HG02759 (cell line): ENCODE measurements around the gene LMBR1.
"Not testable (repeated sequence)": the region's sequence is repeated elsewhere in the genome, so short reads cannot be mapped to it uniquely, and the experiment has no call there.

Source experiments
- ATAC-seq: cut with Tn5 transposase; IDR thresholded peaks from one replicate; pipeline ENCODE4 v1.9.1; 2021; ENCODE audit warnings: mild to moderate bottlenecking, moderate library complexity; ENCODE audit not compliant: unreplicated experiment

LMBR1 gene

GRCh38 chr7:156892821-156893706 lies at the start of gene LMBR1:
Gene LMBR1 (minus strand): TSS chr7:156893183. CDS start chr7:156892993, 190 bp downstream.
- peak; percentile 80 for ATAC-seq

GRCh38 chr7:156942708-156943090 lies 49.7 kb upstream of the LMBR1 start:
- ATAC-seq: no peak

GRCh38 chr7:156941393-156942182 lies 48.6 kb upstream of the LMBR1 start:
- ATAC-seq: no peak

- no peak for ATAC-seq
Observed at GRCh38 chr7:156940421-156941122, 47.6 kb upstream of the LMBR1 start.

- not testable (repeated sequence) for ATAC-seq
Observed at GRCh38 chr7:156936766-156937165, 43.8 kb upstream of the LMBR1 start.

- ATAC-seq: no peak
Observed at GRCh38 chr7:156935250-156935649, 42.3 kb upstream of the LMBR1 start.

- no peak for ATAC-seq
Observed at GRCh38 chr7:156932006-156932405, 39.0 kb upstream of the LMBR1 start.

GRCh38 chr7:156929789-156930539 lies 37.0 kb upstream of the LMBR1 start:
- no peak for ATAC-seq

- ATAC-seq: no peak
Observed at GRCh38 chr7:156928406-156928747, 35.4 kb upstream of the LMBR1 start.

- no peak for ATAC-seq
Observed at GRCh38 chr7:156927571-156928405, 34.8 kb upstream of the LMBR1 start.

GRCh38 chr7:156925821-156926220 lies 32.8 kb upstream of the LMBR1 start:
- not testable (repeated sequence) for ATAC-seq

GRCh38 chr7:156922304-156922703 lies 29.3 kb upstream of the LMBR1 start:
- ATAC-seq: not testable (repeated sequence)

GRCh38 chr7:156920487-156921373 lies 27.7 kb upstream of the LMBR1 start:
- not testable (repeated sequence) for ATAC-seq

GRCh38 chr7:156920076-156920475 lies 27.1 kb upstream of the LMBR1 start:
- ATAC-seq: no peak

- ATAC-seq: peak; percentile 39
Observed at GRCh38 chr7:156919132-156919713, 26.2 kb upstream of the LMBR1 start.

GRCh38 chr7:156918635-156919034 lies 25.7 kb upstream of the LMBR1 start:
- ATAC-seq: peak; percentile 49

GRCh38 chr7:156909574-156910252 lies 16.7 kb upstream of the LMBR1 start:
- ATAC-seq: not testable (repeated sequence)

- ATAC-seq: no peak
Observed at GRCh38 chr7:156907656-156908055, 14.7 kb upstream of the LMBR1 start.
